H9 (cell line): ENCODE data around the gene AGMAT. TPM values are rescaled to one million over a fixed set of nuclear protein-coding genes. Genes with fewer than 3 reads are reported as not detected.

Experiments used
- DNase-seq: peaks from one replicate; pipeline ENCODE4 v3.0.0-alpha.2; 2017
- H2AFZ ChIP-seq: one replicate; pipeline ENCODE4 v1.6.1; 2013; ENCODE audit warnings: mild to moderate bottlenecking, low read length, control low read depth, moderate library complexity
- H2AK5ac ChIP-seq: 2 replicates; pipeline ENCODE4 v1.6.1; 2013; ENCODE audit warnings: low read length, control low read depth, mixed read lengths; ENCODE audit not compliant: insufficient read length
- H2BK120ac ChIP-seq: one replicate; pipeline ENCODE4 v1.6.1; 2013; ENCODE audit warnings: low read depth, mild to moderate bottlenecking, low read length, control low read depth, inconsistent platforms; ENCODE audit not compliant: poor library complexity, severe bottlenecking
- H2BK12ac ChIP-seq: 2 replicates; pipeline ENCODE4 v1.6.1; 2013; ENCODE audit warnings: low read length, control low read depth, mixed read lengths, low read depth; ENCODE audit not compliant: insufficient read length
- H2BK15ac ChIP-seq: 2 replicates; pipeline ENCODE4 v1.6.1; 2013; ENCODE audit warnings: low read depth, low read length, control low read depth
- H2BK20ac ChIP-seq: one replicate; pipeline ENCODE4 v1.6.1; 2013; ENCODE audit warnings: low read depth, mild to moderate bottlenecking, low read length, control low read depth, inconsistent platforms; ENCODE audit not compliant: poor library complexity, severe bottlenecking
- H2BK5ac ChIP-seq: 2 replicates; pipeline ENCODE4 v1.6.1; 2013; ENCODE audit warnings: low read length, control low read depth, mixed read lengths; ENCODE audit not compliant: insufficient read length
- H3K14ac ChIP-seq: 2 replicates; pipeline ENCODE4 v1.6.1; 2013; ENCODE audit warnings: low read length, control low read depth; ENCODE audit not compliant: insufficient read depth
- H3K18ac ChIP-seq: 2 replicates; pipeline ENCODE4 v1.6.1; 2013; ENCODE audit warnings: low read depth, mild to moderate bottlenecking, mixed read lengths, low read length, control low read depth; ENCODE audit not compliant: insufficient read length
- H3K23ac ChIP-seq: 2 replicates; pipeline ENCODE4 v1.6.1; 2013; ENCODE audit warnings: low read length, control low read depth, mixed read lengths, low read depth; ENCODE audit not compliant: insufficient read length
- H3K23me2 ChIP-seq: 2 replicates; pipeline ENCODE4 v1.6.1; 2013; ENCODE audit warnings: low read depth, mild to moderate bottlenecking, mixed read lengths, low read length, control low read depth; ENCODE audit not compliant: insufficient read length, poor library complexity, severe bottlenecking
- H3K27ac ChIP-seq: 2 replicates; pipeline ENCODE4 v1.5.1; 2013; ENCODE audit warnings: low read length, control low read depth, mixed read lengths, low read depth; ENCODE audit not compliant: insufficient read length
- H3K27me3 ChIP-seq: 2 replicates; pipeline ENCODE4 v1.6.1; 2013; ENCODE audit warnings: low read length, control low read depth, inconsistent platforms; ENCODE audit not compliant: insufficient read depth
- H3K4ac ChIP-seq: 2 replicates; pipeline ENCODE4 v1.6.1; 2013; ENCODE audit warnings: low read depth, mild to moderate bottlenecking, control low read depth, inconsistent platforms, low read length, moderate library complexity
- H3K4me1 ChIP-seq: 2 replicates; pipeline ENCODE4 v1.6.1; 2013; ENCODE audit warnings: low read length, control low read depth, inconsistent platforms; ENCODE audit not compliant: insufficient read depth
- H3K4me2 ChIP-seq: 2 replicates; pipeline ENCODE4 v1.6.1; 2013; ENCODE audit warnings: low read length, control low read depth, mixed read lengths; ENCODE audit not compliant: insufficient read length, insufficient read depth
- H3K56ac ChIP-seq: 2 replicates; pipeline ENCODE4 v1.6.1; 2013; ENCODE audit warnings: low read depth, mild to moderate bottlenecking, mixed read lengths, low read length, control low read depth; ENCODE audit not compliant: insufficient read length
- H3K79me1 ChIP-seq: 2 replicates; pipeline ENCODE4 v1.6.1; 2013; ENCODE audit warnings: low read depth, mild to moderate bottlenecking, moderate library complexity, low read length, control low read depth, inconsistent platforms; ENCODE audit not compliant: insufficient read depth, poor library complexity, severe bottlenecking
- H3K79me2 ChIP-seq: 2 replicates; pipeline ENCODE4 v1.6.1; 2013; ENCODE audit warnings: low read length, control low read depth, inconsistent platforms; ENCODE audit not compliant: insufficient read depth
- H3K9ac ChIP-seq: 2 replicates; pipeline ENCODE4 v1.6.1; 2013; ENCODE audit warnings: low read length, control low read depth, mixed read lengths; ENCODE audit not compliant: insufficient read length; ENCODE audit errors: extremely low read depth
- H3K9me3 ChIP-seq: one replicate; pipeline ENCODE4 v1.6.1; 2013; ENCODE audit warnings: low read depth, low read length, inconsistent platforms; ENCODE audit not compliant: control insufficient read depth
- H3T11ph ChIP-seq: one replicate; pipeline ENCODE4 v1.6.1; 2013; ENCODE audit warnings: mild to moderate bottlenecking, low read length, control low read depth, inconsistent platforms
- H4K20me1 ChIP-seq: one replicate; pipeline ENCODE4 v1.6.1; 2013; ENCODE audit not compliant: control insufficient read depth, insufficient read length, insufficient read depth
- H4K5ac ChIP-seq: 2 replicates; pipeline ENCODE4 v1.6.1; 2013; ENCODE audit warnings: low read depth, mild to moderate bottlenecking, mixed read lengths, low read length, control low read depth; ENCODE audit not compliant: insufficient read length
- H4K8ac ChIP-seq: replicated peaks from 2 replicates; pipeline ENCODE4 v1.6.1; 2013; ENCODE audit warnings: low read length, control low read depth, mixed read lengths, low read depth; ENCODE audit not compliant: insufficient read length
- H4K91ac ChIP-seq: 2 replicates; pipeline ENCODE4 v1.6.1; 2013; ENCODE audit warnings: low read depth, mild to moderate bottlenecking, moderate library complexity, mixed read lengths, low read length, control low read depth; ENCODE audit not compliant: insufficient read length
- H3K27ac Mint-ChIP-seq, 3 experiments: 2 replicates in 2 of 3; 3 replicates in 1 of 3; pipeline ENCODE4 v1.8.0; 2020 to 2021; ENCODE audit warnings: mixed read lengths in 3 of 3, mild to moderate bottlenecking in 1 of 3, moderate library complexity in 1 of 3
- H3K27me3 Mint-ChIP-seq: 2 replicates; pipeline ENCODE4 v1.8.0; 2021; ENCODE audit warnings: low read depth, mild to moderate bottlenecking, moderate library complexity, mixed read lengths
- H3K36me3 Mint-ChIP-seq, 3 experiments: 2 replicates in 2 of 3; 3 replicates in 1 of 3; pipeline ENCODE4 v1.8.0; 2020 to 2021; ENCODE audit warnings: low read depth in 3 of 3, mixed read lengths in 3 of 3; ENCODE audit not compliant: insufficient read depth in 1 of 3
- H3K4me1 Mint-ChIP-seq, 2 experiments: 2 replicates each; pipeline ENCODE4 v1.8.0; 2020; ENCODE audit warnings: mixed read lengths in 2 of 2
- H3K4me3 Mint-ChIP-seq, 2 experiments: 2 replicates in 1 of 2; 3 replicates in 1 of 2; pipeline ENCODE4 v1.8.0; 2020 to 2021; ENCODE audit warnings: mild to moderate bottlenecking in 2 of 2, mixed read lengths in 2 of 2, moderate library complexity in 1 of 2
- H3K9me3 Mint-ChIP-seq, 2 experiments: 2 replicates in 1 of 2; 3 replicates in 1 of 2; pipeline ENCODE4 v1.8.0; 2020; ENCODE audit warnings: mild to moderate bottlenecking in 2 of 2, mixed read lengths in 2 of 2, moderate library complexity in 1 of 2
- WGBS: extraction: QIAGEN DNeasy Blood & Tissue Kit; methylation state at CpG from one replicate; pipeline ENCODE4 v1.1.7; 2013; ENCODE audit warnings: missing lambda C conversion rate, low lambda C conversion rate, mixed read lengths; ENCODE audit not compliant: insufficient read length; ENCODE audit errors: extremely low coverage; 5-methylcytosine and 5-hydroxymethylcytosine counted together
- total RNA-seq: library from RNA; stranded (reverse); gene quantifications from 2 replicates; pipeline ENCODE4 v1.2.1, GENCODE V29; 2021
- TF ChIP-seq, protein P1 (sequence below): fragments of 200-600 bp; sonication (generic); conservative IDR thresholded peaks from 3 replicates; pipeline ENCODE4 v1.8.0; 2021; ENCODE audit warnings: antibody characterized with exemption, mild to moderate bottlenecking

Gene AGMAT
- total RNA-seq, 1 experiment from 2014 or later, result 4.0 TPM

GRCh38 chr1:15526021-15526489 lies 58.8 kb downstream of the AGMAT start:
- no peak overlapping the region for H3K9ac ChIP-seq
- H4K8ac ChIP-seq, result no peak overlapping the region
- H2BK120ac ChIP-seq, result no peak overlapping the region
- no peak overlapping the region for H2BK20ac ChIP-seq
- no peak overlapping the region for H3K27ac ChIP-seq
- Mint-ChIP-seq H3K4me1 (peaks cover 28 to 43% of the 10 kb centered on the region in 2 experiments), H3K4me3 (peak overlapping the region; percentile 92 to 95), H3K27me3 (no peaks in the 10 kb centered on the region), H3K9me3 (no peaks in the 10 kb centered on the region), H3K27ac (peak overlapping the region; percentile 38 to 74 (median 66); a peak in 5 of 7 replicates), H3K36me3 (peaks cover 2 to 16% (median 9%) of the 10 kb centered on the region in 3 experiments; a peak in 5 of 7 replicates)
- H3K23ac ChIP-seq, result no peak overlapping the region
- no peak overlapping the region for H3K56ac ChIP-seq
- no peak overlapping the region for H2AK5ac ChIP-seq
- H3K79me2 ChIP-seq, result no peaks in the 10 kb centered on the region
- WGBS, result no CpG with 5 or more reads among the region's 9 CpGs
- no peak overlapping the region for H3T11ph ChIP-seq
- peak overlapping the region; percentile 86 for H3K4me2 ChIP-seq
- no peaks in the 10 kb centered on the region for H3K27me3 ChIP-seq
- H3K4ac ChIP-seq, result no peak overlapping the region
- no peaks in the 10 kb centered on the region for H4K20me1 ChIP-seq
- DNase-seq, result no peak
- H4K91ac ChIP-seq, result no peak overlapping the region
- H4K5ac ChIP-seq, result no peak overlapping the region
- H3K4me1 ChIP-seq, result peaks cover 3% of the 10 kb centered on the region; the same call in 1 of the 2 replicates
- H2BK12ac ChIP-seq, result no peak overlapping the region
- H3K18ac ChIP-seq, result no peak overlapping the region
- no peak overlapping the region for H3K14ac ChIP-seq
- peaks cover 8% of the 10 kb centered on the region for H3K23me2 ChIP-seq
- H2BK15ac ChIP-seq, result no peak overlapping the region
- TF ChIP-seq, protein P1, sequence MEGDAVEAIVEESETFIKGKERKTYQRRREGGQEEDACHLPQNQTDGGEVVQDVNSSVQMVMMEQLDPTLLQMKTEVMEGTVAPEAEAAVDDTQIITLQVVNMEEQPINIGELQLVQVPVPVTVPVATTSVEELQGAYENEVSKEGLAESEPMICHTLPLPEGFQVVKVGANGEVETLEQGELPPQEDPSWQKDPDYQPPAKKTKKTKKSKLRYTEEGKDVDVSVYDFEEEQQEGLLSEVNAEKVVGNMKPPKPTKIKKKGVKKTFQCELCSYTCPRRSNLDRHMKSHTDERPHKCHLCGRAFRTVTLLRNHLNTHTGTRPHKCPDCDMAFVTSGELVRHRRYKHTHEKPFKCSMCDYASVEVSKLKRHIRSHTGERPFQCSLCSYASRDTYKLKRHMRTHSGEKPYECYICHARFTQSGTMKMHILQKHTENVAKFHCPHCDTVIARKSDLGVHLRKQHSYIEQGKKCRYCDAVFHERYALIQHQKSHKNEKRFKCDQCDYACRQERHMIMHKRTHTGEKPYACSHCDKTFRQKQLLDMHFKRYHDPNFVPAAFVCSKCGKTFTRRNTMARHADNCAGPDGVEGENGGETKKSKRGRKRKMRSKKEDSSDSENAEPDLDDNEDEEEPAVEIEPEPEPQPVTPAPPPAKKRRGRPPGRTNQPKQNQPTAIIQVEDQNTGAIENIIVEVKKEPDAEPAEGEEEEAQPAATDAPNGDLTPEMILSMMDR, result no peak
- no peaks in the 10 kb centered on the region for H3K9me3 ChIP-seq
- H2BK5ac ChIP-seq, result no peak overlapping the region
- H2AFZ ChIP-seq, result no peak overlapping the region
- no peaks in the 10 kb centered on the region for H3K79me1 ChIP-seq
